Jurkat, Clone E6-1 (cell line): ENCODE results near the gene HOXB3.
A peak's percentile ranks its signal among the peaks of the same experiment; 100 is the strongest.

Experiments
- DNase-seq: peaks from one replicate; pipeline ENCODE4 v3.0.0-alpha.2; 2011; ENCODE audit warnings: low read depth, low spot score
- H3K4me3 ChIP-seq: 2 replicates; pipeline ENCODE4 v1.5.1; 2011; ENCODE audit warnings: mild to moderate bottlenecking, low read length, control low read depth, moderate library complexity

Gene HOXB3

GRCh38 chr17:48591255-48592056, 1.4 kb upstream of the HOXB3 start:
- no peak overlapping the region for H3K4me3 ChIP-seq
- DNase-seq, result no peak

GRCh38 chr17:48590607-48591161, 643 bp upstream of the HOXB3 start:
- no peak overlapping the region for H3K4me3 ChIP-seq
- no peak for DNase-seq

- no peak for DNase-seq
- H3K4me3 ChIP-seq, result no peak overlapping the region
These were observed 796 bp downstream of the HOXB3 start for GRCh38 chr17:48589060-48589830.

- H3K4me3 ChIP-seq, result no peak overlapping the region
- no peak for DNase-seq
These were observed 1.5 kb downstream of the HOXB3 start for GRCh38 chr17:48588528-48588927.

- DNase-seq, result no peak
- H3K4me3 ChIP-seq, result no peak overlapping the region
These were observed 2.0 kb downstream of the HOXB3 start for GRCh38 chr17:48588074-48588415.

GRCh38 chr17:48587276-48588073, 2.6 kb downstream of the HOXB3 start:
- no peak for DNase-seq
- H3K4me3 ChIP-seq, result no peak overlapping the region

GRCh38 chr17:48586355-48587258, 3.4 kb downstream of the HOXB3 start:
- no peak overlapping the region for H3K4me3 ChIP-seq
- DNase-seq, result no peak

GRCh38 chr17:48584223-48584741, 5.8 kb downstream of the HOXB3 start:
- no peak overlapping the region for H3K4me3 ChIP-seq
- DNase-seq, result no peak

- no peak overlapping the region for H3K4me3 ChIP-seq
- no peak for DNase-seq
These were observed 6.3 kb downstream of the HOXB3 start for GRCh38 chr17:48583708-48584222.

- no peak overlapping the region for H3K4me3 ChIP-seq
- DNase-seq, result no peak
These were observed 7.3 kb downstream of the HOXB3 start for GRCh38 chr17:48582750-48583069.

- no peak for DNase-seq
- no peak overlapping the region for H3K4me3 ChIP-seq
These were observed 10.1 kb downstream of the HOXB3 start for GRCh38 chr17:48579760-48580554.

- H3K4me3 ChIP-seq, result no peak overlapping the region
- no peak for DNase-seq
These were observed 10.6 kb downstream of the HOXB3 start for GRCh38 chr17:48579471-48579759.

- peak overlapping the region; percentile 86 for H3K4me3 ChIP-seq
- no peak for DNase-seq
These were observed 11.2 kb downstream of the HOXB3 start for GRCh38 chr17:48578616-48579470.

- DNase-seq, result peak; percentile 73
- peak within 1 kb of the TSS; percentile 86 for H3K4me3 ChIP-seq
These were observed 12.0 kb downstream of the HOXB3 start, which contains the start of gene HOXB4 for GRCh38 chr17:48577946-48578615. Gene HOXB4, minus strand, starts transcription at chr17:48578350. Its CDS starts 31 bp downstream, at chr17:48578319.

- no peak for DNase-seq
- peak overlapping the region; percentile 86 for H3K4me3 ChIP-seq
These were observed 12.6 kb downstream of the HOXB3 start for GRCh38 chr17:48577330-48577945.
